GDM1 (cell line): ENCODE results near the gene C9orf40.

Experiments used
- DNase-seq: peaks from one replicate; lab custom pipeline; 2025; lab: John Stamatoyannopoulos, UW

The C9orf40 gene

GRCh38 chr9:74940600-74940999, 12.1 kb downstream of the C9orf40 start:
- no peak for DNase-seq

GRCh38 chr9:74935008-74935407, 17.7 kb downstream of the C9orf40 start:
- DNase-seq: no peak

GRCh38 chr9:74921737-74922136, 31.0 kb downstream of the C9orf40 start:
- no peak for DNase-seq

GRCh38 chr9:74920944-74921626, 31.6 kb downstream of the C9orf40 start:
- no peak for DNase-seq

GRCh38 chr9:74910036-74910435, 42.7 kb downstream of the C9orf40 start:
- DNase-seq: no peak

- no peak for DNase-seq
Measured at GRCh38 chr9:74908665-74909064, 44.0 kb downstream of the C9orf40 start.

GRCh38 chr9:74907085-74907484, 45.6 kb downstream of the C9orf40 start:
- DNase-seq: no peak

GRCh38 chr9:74901001-74901400, 51.7 kb downstream of the C9orf40 start:
- DNase-seq: no peak
